ENCODE data around the gene TSHZ2.

TSHZ2 gene

DNA sequence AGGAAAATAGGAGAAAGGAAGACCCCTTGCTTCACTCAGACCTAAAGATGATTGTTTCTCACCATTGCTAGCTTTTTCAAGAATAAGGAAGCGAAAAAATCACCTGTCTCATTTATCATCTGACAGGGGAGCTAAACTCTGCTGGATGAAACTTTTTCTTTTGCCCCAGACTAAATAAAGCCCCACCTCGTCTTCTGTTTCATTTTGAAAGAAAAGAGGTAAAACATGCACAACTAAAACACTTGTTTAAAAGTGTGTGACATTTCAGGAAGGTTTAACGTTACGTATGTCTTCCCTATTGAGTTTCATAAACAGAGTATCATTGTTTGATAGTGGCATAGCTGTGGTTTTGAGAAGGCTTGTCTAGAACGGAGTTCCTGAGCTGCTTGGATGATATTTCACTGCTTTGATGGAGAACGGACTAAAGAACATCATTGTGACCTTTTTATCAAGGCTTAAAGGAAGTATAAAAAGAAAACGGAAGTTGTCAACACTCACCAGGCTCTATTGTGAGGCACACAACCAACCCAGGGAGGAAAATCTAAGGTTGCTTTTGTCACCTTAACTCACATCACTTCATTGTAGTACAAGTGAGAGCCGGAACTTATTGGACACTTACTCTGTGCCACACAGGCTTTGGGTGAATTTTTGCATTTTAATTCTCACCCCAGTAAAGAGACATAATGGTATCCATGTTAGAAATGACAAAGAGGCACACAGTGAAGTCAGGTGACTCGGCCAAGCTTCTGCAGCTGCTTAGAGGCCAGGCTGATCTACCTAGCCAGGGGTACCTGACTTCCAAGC is 29.5 kb downstream of the TSHZ2 start:
- Histone ChIP-seq H2BK5ac (ENCODE audit: low read depth, low read length, poor library complexity, severe bottlenecking) (no peak overlapping the region), H2BK15ac (ENCODE audit: low read depth, poor library complexity, severe bottlenecking) (no peak overlapping the region), H3K23ac (ENCODE audit: low read length in 2 of 2) (no peak overlapping the region), H3K27ac (ENCODE audit: low read length, poor library complexity, severe bottlenecking) (no peak overlapping the region), H3K36me3 (ENCODE audit: control insufficient read depth in 1 of 2, insufficient read depth in 2 of 2, low read depth in 1 of 2, low read length in 2 of 2) (peaks cover 0 to 8% of the 10 kb centered on the region in 2 experiments), H2AK5ac (ENCODE audit: low read length, severe bottlenecking) (no peak overlapping the region), H3K27me3 (ENCODE audit: control insufficient read depth in 1 of 2, insufficient read depth in 1 of 2, low read length in 2 of 2) (no peaks in the 10 kb centered on the region), H3K79me1 (replicated peaks; ENCODE audit: low read length, poor library complexity, severe bottlenecking) (no peaks in the 10 kb centered on the region), H4K91ac (ENCODE audit: low read length) (peak overlapping the region; percentile 41), H2BK120ac (ENCODE audit: low read depth, low read length) (no peak overlapping the region), H2AFZ (ENCODE audit: low read depth, low read length) (no peak overlapping the region), H3K9me3 (ENCODE audit: control insufficient read depth, low read length) (no peaks in the 10 kb centered on the region), H4K8ac (ENCODE audit: low read length) (no peak overlapping the region), H3K4me3 (ENCODE audit: insufficient read depth in 1 of 2, low read depth in 1 of 2, low read length in 2 of 2) (peak overlapping the region in 1 of 2 experiments; percentile 30), H3K4me2 (ENCODE audit: low read length, poor library complexity, severe bottlenecking) (no peak overlapping the region), H2BK12ac (ENCODE audit: low read length in 2 of 2) (peak overlapping the region; percentile 71 to 93), H3K4ac (ENCODE audit: low read depth in 1 of 2, low read length in 2 of 2) (peak overlapping the region; percentile 27 to 80), H3K4me1 (ENCODE audit: control insufficient read depth, insufficient read depth, low read depth, low read length) (no peaks in the 10 kb centered on the region), H3K18ac (ENCODE audit: low read depth in 1 of 2, low read length in 2 of 2) (peak overlapping the region in 1 of 2 experiments; percentile 62), H3K9ac (ENCODE audit: low read length) (peak overlapping the region; percentile 74), H3K14ac (ENCODE audit: low read length in 2 of 2) (no peak overlapping the region)
- 61% methylated on average over 8 of the region's 9 CpGs for WGBS
- DNase-seq, result peak; percentile 41

DNA sequence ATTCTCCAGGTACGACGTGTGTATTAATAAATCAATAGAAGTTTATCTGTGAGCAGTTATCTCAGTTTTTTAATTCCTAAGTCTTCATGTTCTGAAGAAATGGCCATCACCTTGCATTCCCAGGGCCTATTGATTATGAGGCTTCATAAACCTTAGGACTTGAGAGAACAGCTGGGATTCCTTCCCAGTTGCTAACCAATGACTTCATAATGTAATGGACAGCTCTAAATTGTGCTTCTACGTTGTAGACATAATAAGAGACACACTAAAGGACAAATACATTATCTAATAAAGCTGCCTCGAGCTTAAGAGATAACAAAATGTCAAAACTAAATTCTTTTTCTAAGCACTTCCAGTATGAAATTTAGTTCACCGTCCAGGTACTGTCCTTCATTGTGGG is 30.6 kb downstream of the TSHZ2 start:
- H2BK5ac ChIP-seq (ENCODE audit: low read depth, low read length, poor library complexity, severe bottlenecking), result no peak overlapping the region
- 82% methylated on average over 3 of the region's 5 CpGs for WGBS
- H3K36me3 ChIP-seq (ENCODE audit: control insufficient read depth in 1 of 2, insufficient read depth in 2 of 2, low read depth in 1 of 2, low read length in 2 of 2), result peaks cover 0 to 8% of the 10 kb centered on the region in 2 experiments
- DNase-seq, result no peak
- H3K4me1 ChIP-seq (ENCODE audit: control insufficient read depth, insufficient read depth, low read depth, low read length), result no peaks in the 10 kb centered on the region
- H4K91ac ChIP-seq (ENCODE audit: low read length), result no peak overlapping the region
- H3K9ac ChIP-seq (ENCODE audit: low read length), result peak overlapping the region; percentile 43
- H3K27me3 ChIP-seq (ENCODE audit: control insufficient read depth in 1 of 2, insufficient read depth in 1 of 2, low read length in 2 of 2), result no peaks in the 10 kb centered on the region
- no peak overlapping the region for H3K4ac ChIP-seq (ENCODE audit: low read depth in 1 of 2, low read length in 2 of 2)
- H3K23ac ChIP-seq (ENCODE audit: low read length in 2 of 2), result no peak overlapping the region
- no peak overlapping the region for H3K14ac ChIP-seq (ENCODE audit: low read length in 2 of 2)
- no peak overlapping the region for H3K4me3 ChIP-seq (ENCODE audit: insufficient read depth in 1 of 2, low read depth in 1 of 2, low read length in 2 of 2)
- H2BK15ac ChIP-seq (ENCODE audit: low read depth, poor library complexity, severe bottlenecking), result no peak overlapping the region
- H2BK120ac ChIP-seq (ENCODE audit: low read depth, low read length), result no peak overlapping the region
- H2AK5ac ChIP-seq (ENCODE audit: low read length, severe bottlenecking), result no peak overlapping the region
- H3K27ac ChIP-seq (ENCODE audit: low read length, poor library complexity, severe bottlenecking), result no peak overlapping the region
- H3K79me1 ChIP-seq (replicated peaks; ENCODE audit: low read length, poor library complexity, severe bottlenecking), result no peaks in the 10 kb centered on the region
- H2BK12ac ChIP-seq (ENCODE audit: low read length in 2 of 2), result no peak overlapping the region
- H3K18ac ChIP-seq (ENCODE audit: low read depth in 1 of 2, low read length in 2 of 2), result no peak overlapping the region
- no peak overlapping the region for H4K8ac ChIP-seq (ENCODE audit: low read length)
- no peak overlapping the region for H2AFZ ChIP-seq (ENCODE audit: low read depth, low read length)
- no peak overlapping the region for H3K4me2 ChIP-seq (ENCODE audit: low read length, poor library complexity, severe bottlenecking)
- no peaks in the 10 kb centered on the region for H3K9me3 ChIP-seq (ENCODE audit: control insufficient read depth, low read length)

DNA sequence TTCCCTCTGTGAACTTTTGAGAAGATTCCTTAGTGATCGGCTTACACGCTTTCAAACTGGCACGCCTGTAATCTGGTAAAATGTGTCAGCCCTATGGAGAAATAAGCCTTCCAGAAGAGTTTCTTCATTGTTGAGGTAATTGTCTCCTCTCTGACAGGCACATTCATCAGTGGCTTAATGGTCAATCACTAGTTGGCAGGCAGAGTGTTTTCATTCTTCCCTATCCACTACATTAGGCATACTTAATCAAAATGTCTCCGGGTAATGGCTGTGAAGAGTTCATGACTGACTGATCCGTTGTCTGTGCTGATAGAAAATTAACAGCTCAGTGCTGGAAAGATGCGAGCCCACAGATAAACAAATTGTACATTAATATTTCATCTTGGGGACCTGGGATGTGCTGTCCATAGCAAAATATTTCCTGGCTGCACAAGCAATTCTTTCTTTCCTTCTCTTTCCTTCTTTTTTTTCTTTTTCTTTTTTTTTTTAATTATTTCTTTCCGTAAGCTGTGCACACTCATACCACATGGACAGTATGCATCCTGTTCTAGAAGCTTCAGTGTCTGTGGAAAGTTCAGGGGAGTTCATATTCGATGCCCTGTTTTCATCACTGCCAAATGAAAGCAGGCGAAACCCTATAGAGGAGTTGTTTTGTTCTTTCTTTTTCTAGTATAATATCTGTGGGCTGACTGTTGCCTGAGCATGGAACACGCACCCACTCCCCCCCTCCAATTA is 31.4 kb downstream of the TSHZ2 start:
- Histone ChIP-seq H3K14ac (ENCODE audit: low read length in 2 of 2) (no peak overlapping the region), H2BK15ac (ENCODE audit: low read depth, poor library complexity, severe bottlenecking) (no peak overlapping the region), H2AK5ac (ENCODE audit: low read length, severe bottlenecking) (no peak overlapping the region), H2AFZ (ENCODE audit: low read depth, low read length) (no peak overlapping the region), H4K91ac (ENCODE audit: low read length) (no peak overlapping the region), H3K9ac (ENCODE audit: low read length) (peak overlapping the region; percentile 43), H3K27ac (ENCODE audit: low read length, poor library complexity, severe bottlenecking) (no peak overlapping the region), H4K8ac (ENCODE audit: low read length) (no peak overlapping the region), H2BK120ac (ENCODE audit: low read depth, low read length) (no peak overlapping the region), H2BK12ac (ENCODE audit: low read length in 2 of 2) (no peak overlapping the region), H3K4me2 (ENCODE audit: low read length, poor library complexity, severe bottlenecking) (no peak overlapping the region), H3K27me3 (ENCODE audit: control insufficient read depth in 1 of 2, insufficient read depth in 1 of 2, low read length in 2 of 2) (no peaks in the 10 kb centered on the region), H3K4me1 (ENCODE audit: control insufficient read depth, insufficient read depth, low read depth, low read length) (no peaks in the 10 kb centered on the region), H3K4ac (ENCODE audit: low read depth in 1 of 2, low read length in 2 of 2) (no peak overlapping the region), H3K4me3 (ENCODE audit: insufficient read depth in 1 of 2, low read depth in 1 of 2, low read length in 2 of 2) (no peak overlapping the region), H3K36me3 (ENCODE audit: control insufficient read depth in 1 of 2, insufficient read depth in 2 of 2, low read depth in 1 of 2, low read length in 2 of 2) (peaks cover 0 to 7% of the 10 kb centered on the region in 2 experiments), H3K79me1 (replicated peaks; ENCODE audit: low read length, poor library complexity, severe bottlenecking) (no peaks in the 10 kb centered on the region), H3K9me3 (ENCODE audit: control insufficient read depth, low read length) (no peaks in the 10 kb centered on the region), H2BK5ac (ENCODE audit: low read depth, low read length, poor library complexity, severe bottlenecking) (no peak overlapping the region), H3K18ac (ENCODE audit: low read depth in 1 of 2, low read length in 2 of 2) (no peak overlapping the region), H3K23ac (ENCODE audit: low read length in 2 of 2) (no peak overlapping the region)
- WGBS, result 88% methylated on average over 5 of the region's 10 CpGs
- DNase-seq, result no peak

DNA sequence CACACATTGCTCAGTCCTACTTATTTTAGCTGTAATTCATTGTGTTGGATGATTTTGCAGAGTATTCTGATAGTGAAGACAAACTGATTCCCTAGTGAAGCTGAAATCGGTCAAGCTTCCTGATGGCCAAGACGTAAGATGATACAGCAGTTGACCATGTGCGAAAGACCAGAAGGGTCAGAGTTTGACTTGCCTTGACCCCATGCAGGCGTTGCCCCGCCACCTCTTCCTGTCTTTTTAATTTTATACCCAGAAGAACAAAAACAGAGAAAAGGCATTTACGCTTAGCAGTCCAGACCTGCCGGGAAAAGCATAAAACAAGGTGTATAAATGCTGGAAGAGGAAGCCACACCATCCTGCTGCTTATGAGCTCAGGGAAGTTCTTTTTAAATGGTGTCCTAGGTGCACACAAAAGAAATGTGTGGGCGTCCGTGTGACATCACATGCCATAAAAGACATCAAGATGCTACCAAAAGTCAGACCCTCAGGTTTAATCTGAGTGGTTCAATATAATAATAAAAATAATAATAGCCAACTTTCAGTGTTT is 32.2 kb downstream of the TSHZ2 start:
- no peak overlapping the region for H3K4me3 ChIP-seq (ENCODE audit: insufficient read depth in 1 of 2, low read depth in 1 of 2, low read length in 2 of 2)
- H3K36me3 ChIP-seq (ENCODE audit: control insufficient read depth in 1 of 2, insufficient read depth in 2 of 2, low read depth in 1 of 2, low read length in 2 of 2), result no peaks in the 10 kb centered on the region
- no peaks in the 10 kb centered on the region for H3K27me3 ChIP-seq (ENCODE audit: control insufficient read depth in 1 of 2, insufficient read depth in 1 of 2, low read length in 2 of 2)
- H2AK5ac ChIP-seq (ENCODE audit: low read length, severe bottlenecking), result no peak overlapping the region
- no peak overlapping the region for H3K4me2 ChIP-seq (ENCODE audit: low read length, poor library complexity, severe bottlenecking)
- H2BK15ac ChIP-seq (ENCODE audit: low read depth, poor library complexity, severe bottlenecking), result no peak overlapping the region
- no peak overlapping the region for H3K14ac ChIP-seq (ENCODE audit: low read length in 2 of 2)
- no peak overlapping the region for H2AFZ ChIP-seq (ENCODE audit: low read depth, low read length)
- no peak overlapping the region for H4K8ac ChIP-seq (ENCODE audit: low read length)
- no peak overlapping the region for H3K27ac ChIP-seq (ENCODE audit: low read length, poor library complexity, severe bottlenecking)
- no peak overlapping the region for H2BK120ac ChIP-seq (ENCODE audit: low read depth, low read length)
- no peak overlapping the region for H4K91ac ChIP-seq (ENCODE audit: low read length)
- DNase-seq, result no peak
- peak overlapping the region in 1 of 2 experiments; percentile 48 for H3K18ac ChIP-seq (ENCODE audit: low read depth in 1 of 2, low read length in 2 of 2)
- H3K4me1 ChIP-seq (ENCODE audit: control insufficient read depth, insufficient read depth, low read depth, low read length), result no peaks in the 10 kb centered on the region
- no peak overlapping the region for H2BK5ac ChIP-seq (ENCODE audit: low read depth, low read length, poor library complexity, severe bottlenecking)
- no peaks in the 10 kb centered on the region for H3K9me3 ChIP-seq (ENCODE audit: control insufficient read depth, low read length)
- WGBS, result 92% methylated on average over 7 of the region's 9 CpGs
- no peak overlapping the region for H3K23ac ChIP-seq (ENCODE audit: low read length in 2 of 2)
- H3K79me1 ChIP-seq (replicated peaks; ENCODE audit: low read length, poor library complexity, severe bottlenecking), result no peaks in the 10 kb centered on the region
- no peak overlapping the region for H3K4ac ChIP-seq (ENCODE audit: low read depth in 1 of 2, low read length in 2 of 2)
- no peak overlapping the region for H2BK12ac ChIP-seq (ENCODE audit: low read length in 2 of 2)
- no peak overlapping the region for H3K9ac ChIP-seq (ENCODE audit: low read length)

Measured in mesenchymal stem cell (in vitro differentiated cells and primary cell).